Suprapubic skin (tissue), 4 donors: Measurements from ENCODE around the gene DGKZ.

Experiments
- EP300 ChIP-seq: sonication (generic); formaldehyde crosslinking; IDR thresholded peaks from one replicate; pipeline ENCODE4 v1.6.1; 2017; ENCODE audit warnings: antibody characterized with exemption
- POLR2A ChIP-seq, 2 donors: fragments of 450-650 bp; IDR thresholded peaks; one replicate each; pipeline ENCODE4 v1.6.1; 2017; ENCODE audit warnings: antibody characterized with exemption in 2 of 2, mild to moderate bottlenecking in 2 of 2, moderate library complexity in 2 of 2
- POLR2AphosphoS5 ChIP-seq, 3 donors: sonication (generic); formaldehyde crosslinking; IDR thresholded peaks; one replicate each; pipeline ENCODE4 v1.6.1; 2017; ENCODE audit warnings: antibody characterized with exemption in 3 of 3
- TF ChIP-seq, protein P1 (sequence below), 2 donors: fragments of 200-600 bp in 1 of 2; fragments of 450-650 bp in 1 of 2; sonication (generic) in 1 of 2; IDR thresholded peaks; one replicate each; pipeline ENCODE4 v1.5.1; 2016 to 2019; ENCODE audit warnings: antibody characterized with exemption in 2 of 2, mild to moderate bottlenecking in 1 of 2, moderate library complexity in 1 of 2

DNA sequence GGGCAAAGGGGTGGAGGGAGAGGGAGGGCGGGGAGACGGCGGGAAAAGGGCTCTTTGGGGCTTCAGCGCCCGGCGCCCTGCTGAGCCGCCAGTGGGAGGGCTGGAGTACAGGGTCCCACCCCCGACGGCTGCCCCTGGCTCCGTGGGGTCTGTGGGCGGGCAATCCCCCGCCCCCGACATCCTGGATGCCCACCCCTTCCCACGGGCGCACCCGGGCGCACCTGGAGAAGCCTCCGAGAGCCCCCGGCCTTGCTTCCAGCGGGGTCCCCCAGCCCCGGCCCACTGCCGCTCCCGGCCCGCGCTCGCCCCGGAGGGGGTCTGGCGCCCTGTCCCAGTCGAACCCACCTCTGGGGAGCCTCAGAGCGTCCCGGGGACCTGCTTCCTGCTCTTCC lies 43.9 kb downstream of the DGKZ start:
- TF ChIP-seq POLR2AphosphoS5 (IDR thresholded peaks at IDR 0.05) (no peak), EP300 (no peak), POLR2A (IDR thresholded peaks at IDR 0.05) (no peak)
- TF ChIP-seq, protein P1, sequence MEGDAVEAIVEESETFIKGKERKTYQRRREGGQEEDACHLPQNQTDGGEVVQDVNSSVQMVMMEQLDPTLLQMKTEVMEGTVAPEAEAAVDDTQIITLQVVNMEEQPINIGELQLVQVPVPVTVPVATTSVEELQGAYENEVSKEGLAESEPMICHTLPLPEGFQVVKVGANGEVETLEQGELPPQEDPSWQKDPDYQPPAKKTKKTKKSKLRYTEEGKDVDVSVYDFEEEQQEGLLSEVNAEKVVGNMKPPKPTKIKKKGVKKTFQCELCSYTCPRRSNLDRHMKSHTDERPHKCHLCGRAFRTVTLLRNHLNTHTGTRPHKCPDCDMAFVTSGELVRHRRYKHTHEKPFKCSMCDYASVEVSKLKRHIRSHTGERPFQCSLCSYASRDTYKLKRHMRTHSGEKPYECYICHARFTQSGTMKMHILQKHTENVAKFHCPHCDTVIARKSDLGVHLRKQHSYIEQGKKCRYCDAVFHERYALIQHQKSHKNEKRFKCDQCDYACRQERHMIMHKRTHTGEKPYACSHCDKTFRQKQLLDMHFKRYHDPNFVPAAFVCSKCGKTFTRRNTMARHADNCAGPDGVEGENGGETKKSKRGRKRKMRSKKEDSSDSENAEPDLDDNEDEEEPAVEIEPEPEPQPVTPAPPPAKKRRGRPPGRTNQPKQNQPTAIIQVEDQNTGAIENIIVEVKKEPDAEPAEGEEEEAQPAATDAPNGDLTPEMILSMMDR (IDR thresholded peaks at IDR 0.05): no peak
